HG02759 (cell line): ENCODE data around the gene GDF11.
"Not testable (repeated sequence)": the region's sequence is repeated elsewhere in the genome, so short reads cannot be mapped to it uniquely, and the experiment has no call there.

ENCODE experiments used
- ATAC-seq: cut with Tn5 transposase; IDR thresholded peaks from one replicate; pipeline ENCODE4 v1.9.1; 2021; ENCODE audit warnings: mild to moderate bottlenecking, moderate library complexity; ENCODE audit not compliant: unreplicated experiment

Gene GDF11

GRCh38 chr12:55738123-55739024, 4.5 kb upstream of the GDF11 start:
- peak; percentile 86 for ATAC-seq

DNA sequence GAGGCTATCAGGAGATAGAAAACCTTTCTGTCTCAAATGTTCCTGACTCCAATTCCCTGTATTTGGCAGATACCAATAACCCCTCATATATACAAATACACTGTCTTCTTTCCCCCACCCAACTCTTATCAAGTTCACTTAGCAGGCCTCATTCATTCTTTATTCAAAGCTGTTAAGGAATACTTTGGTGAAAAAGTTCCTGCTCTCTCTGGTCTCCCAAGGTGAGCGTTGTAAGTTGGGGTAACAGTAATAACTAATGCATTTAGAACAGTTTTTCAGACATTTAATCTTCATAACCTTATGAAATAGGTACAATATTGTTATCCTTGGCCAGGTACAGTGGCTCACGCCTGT, 3.9 kb upstream of the GDF11 start:
- ATAC-seq, result no peak

GRCh38 chr12:55741931-55742680, 816 bp upstream of the GDF11 start:
- ATAC-seq, result no peak

DNA sequence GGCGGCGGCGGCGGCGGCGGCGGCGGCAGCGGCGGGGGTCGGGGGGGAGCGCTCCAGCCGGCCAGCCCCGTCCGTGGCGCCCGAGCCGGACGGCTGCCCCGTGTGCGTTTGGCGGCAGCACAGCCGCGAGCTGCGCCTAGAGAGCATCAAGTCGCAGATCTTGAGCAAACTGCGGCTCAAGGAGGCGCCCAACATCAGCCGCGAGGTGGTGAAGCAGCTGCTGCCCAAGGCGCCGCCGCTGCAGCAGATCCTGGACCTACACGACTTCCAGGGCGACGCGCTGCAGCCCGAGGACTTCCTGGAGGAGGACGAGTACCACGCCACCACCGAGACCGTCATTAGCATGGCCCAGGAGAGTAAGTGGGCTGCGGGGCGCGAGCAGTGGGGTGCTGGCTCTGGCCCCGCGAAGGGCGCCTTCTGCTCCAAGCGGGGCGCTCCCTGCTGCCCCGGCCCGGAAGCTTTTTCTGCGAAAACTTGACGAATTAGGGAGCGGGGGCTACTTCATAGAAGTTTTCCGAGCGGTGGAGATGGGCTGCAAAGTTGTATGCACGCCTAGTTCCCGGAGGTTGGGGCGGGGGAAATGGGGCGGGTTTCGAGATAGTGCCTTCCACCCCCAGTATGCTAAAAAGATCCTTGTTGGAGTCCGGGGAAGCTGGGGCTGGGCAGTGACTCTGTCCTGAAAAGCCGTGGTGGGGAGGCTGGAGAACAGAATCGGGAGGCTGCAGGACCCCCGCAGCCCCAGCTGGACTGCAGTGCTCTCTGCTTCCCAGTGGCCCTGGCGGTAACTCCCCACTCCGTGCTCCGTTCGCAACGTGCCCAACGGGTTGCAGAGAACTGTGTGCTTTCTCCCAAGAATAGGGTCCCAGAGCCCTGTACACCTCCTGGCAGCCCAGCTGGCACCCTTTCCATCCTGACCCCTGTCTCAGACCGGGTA, 751 bp downstream of the GDF11 start:
- peak; percentile 61 for ATAC-seq

DNA sequence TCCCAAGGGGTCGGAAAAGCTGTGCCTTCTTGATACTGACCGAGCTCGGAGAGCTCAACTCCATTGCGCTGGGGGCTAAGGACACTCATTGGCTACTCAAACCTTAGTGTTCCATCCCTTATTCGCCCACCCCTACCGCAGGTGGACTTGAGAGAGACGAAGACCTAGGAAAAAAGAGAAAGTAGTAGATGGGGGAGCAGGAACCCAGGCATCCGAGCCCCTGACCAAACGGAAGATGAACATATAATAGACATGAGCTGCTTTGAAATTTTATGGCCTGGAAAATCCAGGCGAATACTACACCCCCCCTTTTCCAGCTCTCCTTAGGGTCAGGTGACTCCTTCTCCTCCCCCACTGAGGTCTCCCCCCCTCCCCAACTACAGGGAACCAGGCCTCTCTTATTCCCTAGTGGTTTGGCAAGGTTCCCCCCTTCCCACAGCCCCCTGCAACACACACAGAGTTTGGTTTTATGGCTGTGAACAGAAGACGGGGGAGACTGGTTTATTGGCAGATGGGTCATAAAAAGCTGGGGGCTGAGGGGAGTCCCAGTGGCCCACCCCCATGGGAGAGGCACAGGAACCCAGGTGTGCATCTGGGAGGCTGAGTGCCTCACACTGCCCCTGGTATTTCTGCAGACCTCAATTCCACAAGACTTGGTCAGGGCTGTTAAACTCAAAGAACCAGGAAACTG, 1.6 kb downstream of the GDF11 start:
- ATAC-seq, result no peak

- ATAC-seq, result no peak
Observed at GRCh38 chr12:55745361-55746173, 2.6 kb downstream of the GDF11 start.

DNA sequence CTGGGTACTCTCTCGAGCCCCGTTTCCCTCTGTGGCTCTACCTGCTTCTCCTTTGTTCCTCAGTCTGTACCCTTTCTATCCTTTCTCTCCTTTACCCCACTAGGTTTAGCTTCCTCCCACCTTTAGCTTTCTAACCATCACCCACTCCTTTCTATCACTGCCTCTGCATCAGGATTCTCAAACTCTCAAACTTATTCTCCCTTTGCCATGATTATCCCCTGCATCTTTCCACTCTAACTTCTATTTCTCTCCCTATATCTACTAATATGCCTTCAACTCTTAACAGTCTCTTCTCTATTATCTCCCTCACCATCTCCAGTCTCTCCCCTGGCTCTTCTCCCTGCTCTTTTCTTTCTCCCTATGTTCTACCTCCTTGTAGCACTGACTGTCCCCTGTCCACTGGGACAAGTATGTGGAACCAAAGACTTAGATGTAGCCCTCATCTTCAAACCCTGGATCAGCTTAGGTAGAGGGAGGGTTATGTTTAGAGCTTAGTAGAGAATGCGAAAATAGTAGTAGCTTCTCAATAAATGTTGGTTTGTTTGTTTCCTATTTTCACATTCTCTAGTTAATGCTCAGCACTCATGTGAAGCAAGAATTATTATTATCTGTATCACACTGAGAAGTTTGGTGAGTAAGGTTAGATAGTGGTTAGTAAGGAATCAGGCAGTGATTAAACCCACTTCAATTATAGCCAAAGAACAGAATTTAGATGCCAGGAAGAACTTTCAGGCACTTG, 3.4 kb downstream of the GDF11 start:
- ATAC-seq, result no peak

GRCh38 chr12:55746913-55747231, 4.0 kb downstream of the GDF11 start:
- no peak for ATAC-seq

DNA sequence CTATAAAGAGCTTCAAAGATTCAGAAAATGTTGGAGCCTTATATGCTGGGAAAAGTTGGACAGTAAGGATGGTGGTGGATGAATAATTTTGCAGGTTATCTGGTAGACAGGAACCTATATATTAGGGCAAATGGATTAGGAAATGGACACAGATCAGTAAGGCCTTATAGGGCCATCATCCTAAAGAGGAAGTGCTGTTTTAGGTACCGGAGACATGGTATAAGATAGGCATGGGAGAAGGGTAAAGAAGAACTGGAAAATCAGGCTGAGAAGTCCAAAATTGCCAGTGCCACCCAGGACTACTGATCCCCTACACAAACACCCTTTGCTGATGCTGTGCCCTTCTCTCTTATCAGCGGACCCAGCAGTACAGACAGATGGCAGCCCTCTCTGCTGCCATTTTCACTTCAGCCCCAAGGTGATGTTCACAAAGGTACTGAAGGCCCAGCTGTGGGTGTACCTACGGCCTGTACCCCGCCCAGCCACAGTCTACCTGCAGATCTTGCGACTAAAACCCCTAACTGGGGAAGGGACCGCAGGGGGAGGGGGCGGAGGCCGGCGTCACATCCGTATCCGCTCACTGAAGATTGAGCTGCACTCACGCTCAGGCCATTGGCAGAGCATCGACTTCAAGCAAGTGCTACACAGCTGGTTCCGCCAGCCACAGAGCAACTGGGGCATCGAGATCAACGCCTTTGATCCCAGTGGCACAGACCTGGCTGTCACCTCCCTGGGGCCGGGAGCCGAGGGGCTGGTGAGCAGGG, 5.5 kb downstream of the GDF11 start:
- no peak for ATAC-seq

GRCh38 chr12:55755246-55755645, 12.3 kb downstream of the GDF11 start:
- ATAC-seq, result no peak

DNA sequence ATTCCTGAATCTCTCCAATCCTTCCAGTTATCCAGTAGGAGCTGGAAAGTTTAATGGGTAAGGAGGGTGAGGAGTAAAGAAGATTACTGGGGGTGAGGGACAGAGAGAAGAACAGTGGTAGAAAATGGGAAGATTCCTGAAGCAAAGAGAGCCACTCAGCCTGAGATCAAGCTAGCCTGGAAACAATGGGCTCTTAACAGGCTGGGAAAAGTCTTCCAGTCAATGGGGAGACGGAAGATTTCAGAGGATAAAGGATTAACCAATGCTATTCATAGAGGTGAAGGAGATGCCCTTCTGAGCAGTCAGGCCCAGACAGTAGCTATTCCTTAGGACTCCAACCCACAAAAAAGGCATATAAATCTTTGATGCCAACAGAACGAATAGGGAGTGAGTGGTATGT, 14.8 kb downstream of the GDF11 start:
- no peak for ATAC-seq

DNA sequence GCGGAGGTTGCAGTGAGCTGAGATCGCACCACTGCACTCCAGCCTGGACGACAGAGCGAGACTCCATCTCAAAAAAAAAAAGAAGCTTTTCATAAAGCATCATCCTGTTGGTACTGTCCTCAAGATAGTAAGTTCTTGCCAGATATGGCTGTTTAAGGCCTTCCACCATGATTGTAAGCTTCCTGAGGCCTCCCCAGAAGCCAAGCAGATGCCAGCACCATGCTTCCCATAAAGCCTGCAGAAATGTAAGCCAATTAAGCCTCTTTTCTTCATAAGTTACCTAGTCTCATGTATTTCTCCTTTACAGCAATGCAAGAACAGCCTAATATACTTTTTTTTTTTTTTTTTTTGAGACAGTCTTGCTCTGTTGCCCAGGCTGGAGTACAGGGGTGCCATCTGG, 15.7 kb downstream of the GDF11 start:
- not testable (repeated sequence) for ATAC-seq

- no peak for ATAC-seq
Observed at GRCh38 chr12:55760663-55761062, 17.7 kb downstream of the GDF11 start.

GRCh38 chr12:55762646-55763045, 19.7 kb downstream of the GDF11 start:
- ATAC-seq, result no peak

DNA sequence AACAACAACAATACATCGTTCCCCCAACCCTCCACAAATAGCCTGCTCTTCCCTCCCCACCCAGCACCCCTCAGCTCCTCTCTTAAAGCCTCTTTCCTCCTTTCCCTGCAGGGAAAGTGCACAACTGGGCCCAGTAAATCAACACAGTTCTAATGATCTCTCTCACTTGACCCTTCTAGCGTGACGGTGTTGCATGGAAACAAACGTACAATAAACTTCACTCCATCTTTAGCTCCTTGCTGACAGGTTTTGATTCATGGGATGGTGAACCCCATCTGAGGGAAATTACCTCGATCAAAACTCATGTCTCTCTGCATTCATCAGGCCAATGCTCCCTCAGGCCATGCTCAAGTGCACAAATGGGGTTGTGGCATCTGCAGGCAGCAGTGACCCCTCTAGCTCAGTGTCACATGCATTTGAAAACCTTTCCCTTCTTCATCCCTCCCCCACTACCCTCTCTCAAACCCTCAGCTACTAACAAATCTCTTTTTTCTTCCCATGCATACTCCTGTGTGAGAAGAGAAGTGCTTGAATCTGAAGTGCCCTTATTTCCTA, 22.9 kb downstream of the GDF11 start:
- no peak for ATAC-seq

- no peak for ATAC-seq
Observed at GRCh38 chr12:55767156-55767555, 24.2 kb downstream of the GDF11 start.

GRCh38 chr12:55771736-55772135, 28.8 kb downstream of the GDF11 start:
- no peak for ATAC-seq

DNA sequence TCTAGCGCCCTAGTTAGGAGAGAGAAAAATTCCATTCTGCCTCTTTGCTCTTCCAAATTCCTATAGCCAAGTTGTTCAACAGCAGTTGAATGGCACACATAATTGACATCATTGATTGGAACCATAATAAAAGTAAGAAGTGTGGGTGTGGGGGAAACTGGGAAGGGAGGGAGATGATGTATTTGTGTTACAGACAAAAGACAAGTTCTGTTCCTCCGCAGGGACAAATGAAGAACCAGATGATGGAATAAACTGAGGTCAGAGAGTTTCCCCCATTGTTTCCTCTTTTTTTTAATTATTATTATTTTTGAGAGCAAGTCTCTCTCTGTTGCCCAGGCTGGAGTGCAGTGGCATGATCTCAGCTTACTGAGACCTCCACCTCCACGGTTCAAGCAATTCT, 34.9 kb downstream of the GDF11 start:
- no peak for ATAC-seq
